Testis (tissue), 2 donors: ENCODE results near the gene PPP1R14C.

Source experiments
- CTCF ChIP-seq, 3 experiments: fragments of 450-650 bp in 2 of 3; fragments of 200-600 bp in 1 of 3; sonication (generic) in 1 of 3; IDR thresholded peaks; one replicate each; pipeline ENCODE4 v1.5.1; 2016 to 2019; ENCODE audit warnings: antibody characterized with exemption in 3 of 3, mild to moderate bottlenecking in 2 of 3, moderate library complexity in 1 of 3
- POLR2A ChIP-seq: fragments of 450-650 bp; IDR thresholded peaks from one replicate; pipeline ENCODE4 v1.6.1; 2017; ENCODE audit warnings: antibody characterized with exemption, mild to moderate bottlenecking, moderate library complexity

- TF ChIP-seq POLR2A (no peak), CTCF (IDR thresholded peaks at IDR 0.05) (no peak)
Measured at GRCh38 chr6:150093397-150093796, 49.4 kb upstream of the PPP1R14C start.
